Breast epithelium (tissue), 4 donors: ENCODE results near the gene PPP2R2D. TPM values are rescaled to one million over a fixed set of nuclear protein-coding genes. Genes with fewer than 3 reads are reported as not detected.
A peak's percentile ranks its signal among the peaks of the same experiment; 100 is the strongest.

ENCODE experiments used
- DNase-seq, 2 donors: peaks; one replicate each; pipeline ENCODE4 v3.0.0-alpha.2; 2019; ENCODE audit warnings: low spot score in 2 of 2
- H3K27ac ChIP-seq, 2 donors: fragments of 200-600 bp; sonication (generic) in 1 of 2; one replicate each; pipeline ENCODE4 v1.5.1; 2016 to 2019; ENCODE audit warnings: mild to moderate bottlenecking in 1 of 2
- H3K27me3 ChIP-seq, 2 donors: fragments of 200-600 bp; sonication (generic) in 1 of 2; one replicate each; pipeline versions ENCODE4 v1.5.1 to v1.6.0; 2017 to 2019; ENCODE audit warnings: control low read depth in 1 of 2, mild to moderate bottlenecking in 1 of 2
- H3K36me3 ChIP-seq: fragments of 200-600 bp; one replicate; pipeline ENCODE4 v1.5.1; 2019
- H3K4me1 ChIP-seq, 2 donors: fragments of 200-600 bp; sonication (generic); one replicate each; pipeline ENCODE4 v1.5.1; 2016 to 2019; ENCODE audit warnings: control low read depth in 1 of 2
- H3K4me3 ChIP-seq, 3 donors: fragments of 200-600 bp; sonication (generic); 1 replicate in 2 of 3; 2 replicates in 1 of 3; pipeline ENCODE4 v1.5.1; 2016 to 2019; ENCODE audit warnings: mild to moderate bottlenecking in 3 of 3, moderate library complexity in 2 of 3
- H3K9me3 ChIP-seq, 2 donors: fragments of 200-600 bp; sonication (generic) in 1 of 2; one replicate each; pipeline ENCODE4 v1.5.1; 2016 to 2019; ENCODE audit warnings: control low read depth in 1 of 2
- CTCF ChIP-seq, 3 donors: fragments of 450-650 bp; IDR thresholded peaks; one replicate each; pipeline ENCODE4 v1.5.1; 2016 to 2017; ENCODE audit warnings: antibody characterized with exemption in 3 of 3, mild to moderate bottlenecking in 3 of 3, moderate library complexity in 3 of 3
- POLR2A ChIP-seq: fragments of 450-650 bp; IDR thresholded peaks from one replicate; pipeline ENCODE4 v1.6.1; 2016; ENCODE audit warnings: antibody characterized with exemption, mild to moderate bottlenecking, moderate library complexity
- POLR2AphosphoS5 ChIP-seq, 3 donors: sonication (generic); formaldehyde crosslinking; IDR thresholded peaks; one replicate each; pipeline ENCODE4 v1.6.1; 2017; ENCODE audit warnings: antibody characterized with exemption in 3 of 3
- intact Hi-C: fragments of 100-400 bp; cut with DNase I; formaldehyde crosslinking; loops from one replicate; pipeline ENCODE4 v1.15.1; 2023; ENCODE audit warnings: low total_unique reads
- total RNA-seq, 3 donors: library from RNA; depleted of rRNA; stranded (reverse); fragments of >200 nt; gene quantifications; one replicate each; pipeline ENCODE4 v1.1.0, GENCODE V29; 2016

PPP2R2D gene
- total RNA-seq, 3 donors from 2014 or later = 33.0 to 51.8 (median 44.1) TPM

- intact Hi-C loops = no loop called here
- TF ChIP-seq CTCF (IDR thresholded peaks at IDR 0.05) = no peak
- no peak for TF ChIP-seq POLR2AphosphoS5 (IDR thresholded peaks at IDR 0.05)
- no peak for TF ChIP-seq POLR2A
These were observed 1.9 kb downstream of the PPP2R2D start for GRCh38 chr10:131902691-131903090.

GRCh38 chr10:131905267-131905571, 4.4 kb downstream of the PPP2R2D start:
- Histone ChIP-seq H3K4me1 (peaks cover 0 to 9% of the 10 kb centered on the region in 2 donors), H3K4me3 (peak overlapping the region in 1 of 3 donors; percentile 10), H3K36me3 (no peaks in the 10 kb centered on the region), H3K27me3 (no peaks in the 10 kb centered on the region), H3K27ac (no peak overlapping the region), H3K9me3 (no peaks in the 10 kb centered on the region)
- no peak for TF ChIP-seq POLR2AphosphoS5 (IDR thresholded peaks at IDR 0.05)
- no peak for TF ChIP-seq POLR2A
- no peak for TF ChIP-seq CTCF (IDR thresholded peaks at IDR 0.05)
- DNase-seq = no peak
- intact Hi-C loops = no loop called here

More at GRCh38 chr10:131902691-131903090, 1.9 kb downstream of the PPP2R2D start:
- H3K4me3 ChIP-seq = peak overlapping the region in 2 of 3 donors; percentile 67 to 98
- H3K27ac ChIP-seq = no peak overlapping the region
- H3K36me3 ChIP-seq = no peaks in the 10 kb centered on the region
- H3K9me3 ChIP-seq = no peaks in the 10 kb centered on the region
- no peaks in the 10 kb centered on the region for H3K4me1 ChIP-seq
- H3K27me3 ChIP-seq = no peaks in the 10 kb centered on the region
- DNase-seq = no peak

DNA sequence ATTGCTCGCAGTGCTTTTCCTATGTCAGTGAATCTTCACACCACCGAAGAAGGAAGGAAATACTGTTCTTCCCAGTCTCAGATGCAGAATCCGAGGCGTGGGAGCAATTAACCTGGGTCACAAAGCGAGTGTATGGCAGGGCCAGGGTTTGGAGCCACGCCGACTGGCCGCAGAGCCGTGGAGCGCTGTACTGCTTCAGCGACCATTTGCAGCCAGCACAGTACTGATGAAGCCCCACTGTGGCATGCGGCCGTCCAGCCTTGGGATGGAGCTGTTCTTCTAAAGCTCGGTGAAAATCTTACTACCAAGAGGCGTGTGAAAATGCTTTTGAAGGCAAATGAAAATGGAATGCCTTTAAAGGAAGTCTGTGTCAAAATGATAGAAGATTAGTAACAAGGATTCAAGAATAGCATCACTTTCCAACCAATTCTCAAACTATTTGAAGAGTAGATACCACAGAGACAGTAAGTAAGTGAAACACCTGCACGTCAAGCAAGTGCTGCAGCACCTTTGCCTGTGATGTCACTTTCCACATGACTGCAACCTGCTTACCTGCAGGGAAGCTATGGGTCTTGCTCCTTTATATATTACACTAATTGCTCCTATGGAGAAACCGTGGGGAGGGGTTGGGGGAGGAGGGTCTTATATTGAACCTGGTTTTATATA, 4.9 kb downstream of the PPP2R2D start:
- no peak for DNase-seq
- H3K4me1 ChIP-seq = peaks cover 0 to 9% of the 10 kb centered on the region in 2 donors
- peak overlapping the region in 1 of 3 donors; percentile 10 for H3K4me3 ChIP-seq
- H3K27me3 ChIP-seq = no peaks in the 10 kb centered on the region
- no peak for TF ChIP-seq POLR2AphosphoS5 (IDR thresholded peaks at IDR 0.05)
- no peak for TF ChIP-seq CTCF (IDR thresholded peaks at IDR 0.05)
- no peak for TF ChIP-seq POLR2A
- H3K9me3 ChIP-seq = no peaks in the 10 kb centered on the region
- H3K27ac ChIP-seq = no peak overlapping the region
- H3K36me3 ChIP-seq = no peaks in the 10 kb centered on the region
- intact Hi-C loops = no loop called here

DNA sequence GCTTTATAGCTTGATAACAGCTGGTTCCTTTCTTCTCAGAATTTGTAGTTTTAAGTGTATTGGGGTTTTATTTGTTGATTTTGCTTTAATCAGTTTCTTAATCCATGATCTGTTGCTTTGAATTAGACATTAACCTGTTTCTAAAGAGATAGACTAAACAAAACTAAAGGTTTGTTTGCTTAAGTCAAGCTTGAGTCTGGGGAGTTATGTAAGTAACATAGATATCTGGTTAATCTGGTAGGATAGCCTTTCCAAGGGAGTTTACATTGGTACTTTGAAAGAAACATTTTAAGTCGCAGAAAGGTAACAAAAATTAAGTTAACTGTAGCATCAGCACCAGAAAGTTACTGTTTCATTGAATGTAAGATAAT, 5.4 kb downstream of the PPP2R2D start:
- Histone ChIP-seq H3K27me3 (no peaks in the 10 kb centered on the region), H3K4me3 (no peak overlapping the region), H3K9me3 (no peaks in the 10 kb centered on the region), H3K27ac (no peak overlapping the region), H3K36me3 (no peaks in the 10 kb centered on the region), H3K4me1 (peaks cover 0 to 9% of the 10 kb centered on the region in 2 donors)
- TF ChIP-seq POLR2AphosphoS5 (IDR thresholded peaks at IDR 0.05) (no peak), POLR2A (no peak), CTCF (IDR thresholded peaks at IDR 0.05) (no peak)
- intact Hi-C loops = no loop called here
- no peak for DNase-seq

- H3K36me3 ChIP-seq = no peaks in the 10 kb centered on the region
- H3K9me3 ChIP-seq = no peaks in the 10 kb centered on the region
- H3K27me3 ChIP-seq = no peaks in the 10 kb centered on the region
- TF ChIP-seq POLR2AphosphoS5 (IDR thresholded peaks at IDR 0.05) = no peak
- no peak for TF ChIP-seq POLR2A
- TF ChIP-seq CTCF (IDR thresholded peaks at IDR 0.05) = no peak
- no peak for DNase-seq
- H3K27ac ChIP-seq = no peak overlapping the region
- H3K4me3 ChIP-seq = no peak overlapping the region
- peaks cover 0 to 9% of the 10 kb centered on the region in 2 donors for H3K4me1 ChIP-seq
- intact Hi-C loops = no loop called here
These were observed 6.9 kb downstream of the PPP2R2D start for GRCh38 chr10:131907679-131908078.
